ENCODE data around the gene XCL2.
A peak's percentile ranks its signal among the peaks of the same experiment; 100 is the strongest.

Gene XCL2

DNA sequence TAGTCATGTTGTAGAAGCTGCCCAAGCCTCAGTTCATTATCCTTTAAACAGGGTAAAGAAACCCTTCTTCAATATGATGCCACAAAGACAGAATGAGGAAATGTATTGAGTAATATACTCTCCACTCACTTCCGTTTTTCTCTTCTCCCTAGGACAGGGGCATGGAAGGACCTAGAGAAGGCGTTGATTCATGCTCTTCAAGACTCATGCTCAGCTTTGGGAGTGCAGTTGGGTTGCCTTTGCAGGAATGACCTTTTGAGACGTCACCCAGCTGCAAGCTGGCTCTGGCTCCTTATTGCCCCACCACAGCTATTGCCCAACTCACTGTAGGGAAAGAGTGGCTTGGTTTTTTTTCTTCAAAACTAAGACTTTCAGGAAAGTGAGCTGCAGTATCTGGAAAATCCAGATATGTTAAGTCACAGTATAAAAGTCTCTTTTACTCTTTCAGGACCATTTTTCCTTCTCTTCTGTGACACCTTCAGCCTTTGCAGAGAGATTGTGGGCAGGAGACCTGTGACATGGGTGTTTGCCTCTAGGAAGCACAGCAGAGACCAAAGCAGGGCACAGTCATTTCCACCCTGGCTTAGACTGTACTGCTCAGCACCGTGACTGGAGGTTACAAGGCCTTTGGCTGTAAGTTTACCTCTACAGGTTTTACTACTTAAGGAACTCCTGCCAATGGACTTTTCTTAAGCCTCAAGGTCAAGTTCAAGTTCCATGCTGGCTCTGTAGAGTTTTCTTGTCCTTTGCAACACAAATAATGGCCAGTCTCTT lies 39.5 kb downstream of the XCL2 start:
- peak; percentile 99 for DNase-seq (ENCODE audit: low read depth)
- TF ChIP-seq MYC (IDR thresholded peaks at IDR 0.05; ENCODE audit: low read depth, low read length) (peak; percentile 63; the same call in 1 of the 2 replicates), CTCF (IDR thresholded peaks at IDR 0.05; ENCODE audit: low read depth, low read length) (no peak), POLR2A (IDR thresholded peaks at IDR 0.05; ENCODE audit: extremely low read depth, insufficient read length) (no peak)
- TF ChIP-seq, protein P1, sequence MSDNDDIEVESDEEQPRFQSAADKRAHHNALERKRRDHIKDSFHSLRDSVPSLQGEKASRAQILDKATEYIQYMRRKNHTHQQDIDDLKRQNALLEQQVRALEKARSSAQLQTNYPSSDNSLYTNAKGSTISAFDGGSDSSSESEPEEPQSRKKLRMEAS (IDR thresholded peaks at IDR 0.05; ENCODE audit: low read depth, low read length): peak; percentile 41
- H3K4me3 ChIP-seq (ENCODE audit: low read depth, low read length): peak overlapping the region; percentile 42

DNA sequence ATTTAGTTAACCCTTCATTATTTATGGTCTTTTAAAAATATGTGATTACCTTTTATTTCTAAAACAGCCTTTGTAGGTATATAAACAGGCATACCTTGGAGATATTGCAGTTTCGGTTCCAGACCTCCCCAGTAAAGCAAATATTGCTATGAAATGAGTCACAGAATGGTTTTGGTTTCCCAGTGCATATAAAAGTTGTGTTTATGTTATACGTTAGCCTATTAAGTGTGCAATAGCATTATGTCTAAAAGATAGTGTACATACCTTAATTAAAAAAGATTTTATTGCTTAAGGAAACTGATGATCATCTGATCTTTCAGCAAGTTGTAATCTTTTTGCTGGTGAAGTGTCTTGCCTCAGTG lies 44.1 kb downstream of the XCL2 start:
- TF ChIP-seq MYC (IDR thresholded peaks at IDR 0.05; ENCODE audit: low read depth, low read length) (no peak), CTCF (IDR thresholded peaks at IDR 0.05; ENCODE audit: low read depth, low read length) (no peak), POLR2A (IDR thresholded peaks at IDR 0.05; ENCODE audit: extremely low read depth, insufficient read length) (no peak)
- TF ChIP-seq, protein P1 (IDR thresholded peaks at IDR 0.05; ENCODE audit: low read depth, low read length): no peak
- no peak overlapping the region for H3K4me3 ChIP-seq (ENCODE audit: low read depth, low read length)
- DNase-seq (ENCODE audit: low read depth): no peak

- no peak for DNase-seq (ENCODE audit: low read depth)
- no peak for TF ChIP-seq MYC (IDR thresholded peaks at IDR 0.05; ENCODE audit: low read depth, low read length)
- TF ChIP-seq POLR2A (IDR thresholded peaks at IDR 0.05; ENCODE audit: extremely low read depth, insufficient read length): no peak
- TF ChIP-seq, protein P1 (IDR thresholded peaks at IDR 0.05; ENCODE audit: low read depth, low read length): no peak
- no peak for TF ChIP-seq CTCF (IDR thresholded peaks at IDR 0.05; ENCODE audit: low read depth, low read length)
- H3K4me3 ChIP-seq (ENCODE audit: low read depth, low read length): no peak overlapping the region
Observed at GRCh38 chr1:168498956-168499687, 44.7 kb downstream of the XCL2 start.

DNA sequence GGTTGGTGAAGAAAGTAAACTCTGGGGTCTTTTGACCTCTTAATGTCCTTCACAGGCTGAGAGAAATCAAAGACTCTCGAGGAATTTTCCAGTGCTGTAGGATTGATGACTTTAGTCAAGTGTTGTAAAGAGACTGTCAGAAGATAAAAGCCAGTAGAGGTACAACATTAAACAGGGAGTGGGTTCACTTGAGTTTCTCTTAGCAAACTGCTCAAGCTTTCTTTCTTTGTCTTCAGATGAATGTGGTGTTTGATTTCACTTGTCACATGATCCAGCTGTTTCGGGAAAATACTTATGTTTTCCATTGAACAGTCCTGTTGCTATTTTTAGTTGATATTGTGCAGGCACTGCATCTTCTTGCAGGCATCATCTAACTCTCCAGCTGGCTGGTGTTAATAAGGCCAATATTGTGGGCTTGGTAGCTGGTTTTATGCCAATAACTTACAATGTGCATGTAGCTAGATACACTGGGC lies 45.6 kb downstream of the XCL2 start:
- no peak for TF ChIP-seq MYC (IDR thresholded peaks at IDR 0.05; ENCODE audit: low read depth, low read length)
- TF ChIP-seq CTCF (IDR thresholded peaks at IDR 0.05; ENCODE audit: low read depth, low read length): no peak
- TF ChIP-seq POLR2A (IDR thresholded peaks at IDR 0.05; ENCODE audit: extremely low read depth, insufficient read length): no peak
- TF ChIP-seq, protein P1 (IDR thresholded peaks at IDR 0.05; ENCODE audit: low read depth, low read length): no peak
- H3K4me3 ChIP-seq (ENCODE audit: low read depth, low read length): no peak overlapping the region
- DNase-seq (ENCODE audit: low read depth): no peak

DNA sequence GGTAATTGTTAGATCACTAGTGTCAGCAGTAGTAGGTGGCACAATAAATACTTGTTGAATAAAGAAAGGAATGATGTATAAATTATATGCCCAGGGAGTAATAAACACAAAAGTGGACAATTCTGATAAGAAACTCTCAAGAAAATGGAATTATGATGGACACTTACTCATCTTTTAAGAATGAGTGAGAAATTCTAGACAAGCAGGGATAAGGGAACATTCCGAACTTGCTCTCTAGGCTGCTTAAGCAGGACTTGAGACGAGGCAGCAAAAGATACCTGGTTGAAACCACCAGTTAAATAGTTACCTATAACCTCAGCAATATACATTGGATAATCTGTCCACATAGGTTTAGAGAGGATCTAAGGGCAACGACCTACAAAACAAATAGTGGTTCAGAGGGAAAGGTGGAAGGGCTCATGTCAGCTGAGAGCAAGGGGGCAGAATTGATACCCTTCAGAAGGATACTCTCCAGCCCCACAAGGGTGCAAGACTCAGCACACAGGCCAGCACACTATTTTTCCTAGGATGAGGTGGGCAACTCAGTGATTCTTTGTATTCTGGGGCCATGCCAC lies 46.3 kb downstream of the XCL2 start:
- H3K4me3 ChIP-seq (ENCODE audit: low read depth, low read length): no peak overlapping the region
- no peak for TF ChIP-seq MYC (IDR thresholded peaks at IDR 0.05; ENCODE audit: low read depth, low read length)
- no peak for TF ChIP-seq POLR2A (IDR thresholded peaks at IDR 0.05; ENCODE audit: extremely low read depth, insufficient read length)
- TF ChIP-seq CTCF (IDR thresholded peaks at IDR 0.05; ENCODE audit: low read depth, low read length): no peak
- TF ChIP-seq, protein P1 (IDR thresholded peaks at IDR 0.05; ENCODE audit: low read depth, low read length): no peak
- DNase-seq (ENCODE audit: low read depth): no peak

All from NB4 (cell line).